Memory B cell (primary cell): ENCODE data around the gene PMS1.

Source experiments
- ATAC-seq: fragments of 150-1000 bp; cut with Tn5 transposase; 2 replicates; pipeline ENCODE4 v1.10.0; 2021; ENCODE audit warnings: low read depth, mild to moderate bottlenecking, moderate library complexity
- DNase-seq, 2 donors: peaks; one replicate each; pipeline ENCODE4 v3.0.0; 2022; ENCODE audit warnings: low spot score in 2 of 2
- H3K27ac Mint-ChIP-seq: one replicate; pipeline ENCODE4 v1.8.0; 2022; ENCODE audit warnings: mild to moderate bottlenecking, moderate library complexity, mixed read lengths
- H3K27me3 Mint-ChIP-seq: one replicate; pipeline ENCODE4 v1.8.0; 2022; ENCODE audit warnings: mixed read lengths
- H3K36me3 Mint-ChIP-seq: one replicate; pipeline ENCODE4 v1.8.0; 2022; ENCODE audit warnings: mild to moderate bottlenecking, mixed read lengths
- H3K4me1 Mint-ChIP-seq: one replicate; pipeline ENCODE4 v1.8.0; 2022; ENCODE audit warnings: mixed read lengths
- H3K4me3 Mint-ChIP-seq: one replicate; pipeline ENCODE4 v1.8.0; 2022; ENCODE audit warnings: mild to moderate bottlenecking, moderate library complexity, mixed read lengths
- H3K9me3 Mint-ChIP-seq: one replicate; pipeline ENCODE4 v1.8.0; 2022; ENCODE audit warnings: mixed read lengths

The PMS1 gene

GRCh38 chr2:189794310-189794709 lies 10.1 kb downstream of the PMS1 start:
- Mint-ChIP-seq H3K4me3 (no peak overlapping the region), H3K36me3 (peaks cover 21% of the 10 kb centered on the region), H3K27me3 (no peaks in the 10 kb centered on the region), H3K4me1 (peaks cover 2% of the 10 kb centered on the region), H3K27ac (no peak overlapping the region), H3K9me3 (no peaks in the 10 kb centered on the region)
- no peak for ATAC-seq
- DNase-seq, result no peak

DNA sequence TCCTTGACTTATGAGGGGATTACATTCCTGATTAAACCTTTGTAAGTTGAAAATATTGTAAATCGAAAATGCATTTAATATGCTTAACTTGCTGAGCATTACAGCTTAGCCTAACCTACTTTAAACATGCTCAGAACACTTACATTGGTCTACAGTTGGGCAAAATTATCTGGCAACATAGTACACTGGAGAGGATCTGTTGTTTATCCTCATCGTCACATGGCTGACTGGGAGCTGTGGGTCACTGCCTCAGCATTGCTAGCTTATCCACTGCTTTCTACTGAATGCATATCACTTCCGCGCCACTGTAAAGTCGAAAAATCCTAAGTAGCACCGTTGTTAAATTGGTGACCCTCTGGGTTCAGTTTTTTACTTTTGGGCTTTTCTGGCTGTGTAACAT lies 13.7 kb downstream of the PMS1 start:
- Mint-ChIP-seq H3K27ac (no peak overlapping the region), H3K4me3 (no peak overlapping the region), H3K27me3 (no peaks in the 10 kb centered on the region), H3K9me3 (no peaks in the 10 kb centered on the region), H3K4me1 (peaks cover 2% of the 10 kb centered on the region), H3K36me3 (peaks cover 23% of the 10 kb centered on the region)
- no peak for DNase-seq
- no peak for ATAC-seq

DNA sequence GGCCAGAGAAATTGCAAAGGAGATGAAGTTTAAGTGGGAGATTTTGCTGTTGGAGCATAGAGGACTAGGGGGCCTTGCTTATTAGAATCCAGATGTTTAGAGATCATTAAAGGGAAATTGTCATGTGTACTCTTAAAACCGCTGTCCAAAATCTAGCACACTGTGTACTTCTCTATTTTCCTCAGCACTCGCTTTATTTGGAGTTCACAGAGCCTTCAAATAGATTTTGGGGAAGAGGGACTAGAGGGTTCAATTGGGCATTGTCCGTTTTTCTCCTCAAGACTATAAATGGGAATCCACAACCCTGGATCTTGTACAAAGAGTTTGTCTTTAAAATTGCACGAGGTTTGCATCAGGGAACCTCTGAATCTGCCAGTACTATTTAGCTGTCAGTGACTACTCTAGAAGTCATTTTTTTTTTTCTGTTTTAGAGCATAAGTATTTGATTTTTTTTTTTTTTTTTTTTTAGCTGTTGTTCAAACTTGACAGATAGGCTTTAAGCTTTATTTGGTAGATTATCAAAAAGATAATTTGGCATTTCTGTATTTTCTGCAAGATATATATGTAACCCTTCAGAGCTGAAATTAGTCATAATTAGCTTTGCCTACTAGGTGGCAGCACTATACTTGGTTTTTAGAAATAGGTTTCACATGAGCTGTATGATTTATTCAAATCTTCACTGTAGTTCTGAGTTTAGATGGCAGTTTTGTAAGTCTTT lies 14.2 kb downstream of the PMS1 start:
- Mint-ChIP-seq H3K9me3 (no peaks in the 10 kb centered on the region), H3K27me3 (no peaks in the 10 kb centered on the region), H3K36me3 (peaks cover 21% of the 10 kb centered on the region), H3K27ac (no peak overlapping the region), H3K4me3 (no peak overlapping the region), H3K4me1 (peaks cover 2% of the 10 kb centered on the region)
- DNase-seq (no peak), ATAC-seq (peak; percentile 54)

DNA sequence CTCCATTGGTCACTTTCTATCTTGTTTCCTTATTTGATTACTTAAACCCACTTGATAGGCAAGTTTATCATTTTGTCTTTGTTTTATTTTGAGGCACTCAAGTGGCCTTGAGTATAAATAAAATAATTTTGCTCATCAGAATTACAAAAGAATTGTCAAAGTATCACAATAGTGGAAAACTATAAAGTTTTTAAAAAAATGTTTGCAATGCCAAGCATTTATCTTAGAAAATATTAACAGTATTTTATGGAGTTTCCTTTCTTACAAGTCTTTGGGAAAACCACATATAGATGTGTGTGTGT lies 14.7 kb downstream of the PMS1 start:
- no peaks in the 10 kb centered on the region for H3K27me3 Mint-ChIP-seq
- H3K27ac Mint-ChIP-seq, result no peak overlapping the region
- DNase-seq (no peak), ATAC-seq (no peak)
- H3K4me1 Mint-ChIP-seq, result peaks cover 2% of the 10 kb centered on the region
- no peak overlapping the region for H3K4me3 Mint-ChIP-seq
- H3K36me3 Mint-ChIP-seq, result peaks cover 23% of the 10 kb centered on the region
- H3K9me3 Mint-ChIP-seq, result no peaks in the 10 kb centered on the region

- Mint-ChIP-seq H3K36me3 (peaks cover 20% of the 10 kb centered on the region), H3K27ac (no peak overlapping the region), H3K27me3 (no peaks in the 10 kb centered on the region), H3K4me3 (no peak overlapping the region), H3K9me3 (no peaks in the 10 kb centered on the region), H3K4me1 (peaks cover 2% of the 10 kb centered on the region)
- no peak for ATAC-seq
- no peak for DNase-seq
Observed at GRCh38 chr2:189799531-189799930, 15.3 kb downstream of the PMS1 start.

DNA sequence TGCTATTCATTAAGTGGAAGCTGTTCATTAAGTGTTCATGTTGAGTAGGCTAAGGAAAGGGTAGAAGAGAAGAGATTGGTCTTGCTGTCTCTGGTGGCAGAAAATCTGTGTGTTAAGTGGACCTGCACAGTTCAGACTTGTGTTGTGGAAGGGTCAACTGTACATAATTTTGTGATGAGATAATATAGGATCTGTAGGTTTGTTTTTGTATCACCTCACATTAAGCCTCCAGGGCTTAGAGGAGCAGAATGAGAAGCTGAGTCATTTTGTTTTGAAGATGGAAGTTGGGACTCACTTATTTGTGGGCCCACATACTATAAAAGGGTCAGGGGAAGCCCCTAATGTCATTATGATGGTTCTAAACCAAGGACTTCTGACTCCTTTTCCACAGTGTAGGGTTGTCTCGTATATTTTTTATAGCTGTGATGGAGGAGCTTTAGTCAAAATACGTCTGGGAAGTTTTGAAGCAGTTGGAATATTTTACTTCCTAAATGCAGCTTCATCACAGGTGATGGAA lies 18.2 kb downstream of the PMS1 start:
- Mint-ChIP-seq H3K27me3 (no peaks in the 10 kb centered on the region), H3K36me3 (peaks cover 17% of the 10 kb centered on the region), H3K27ac (no peak overlapping the region), H3K4me1 (peaks cover 2% of the 10 kb centered on the region), H3K9me3 (no peaks in the 10 kb centered on the region), H3K4me3 (no peak overlapping the region)
- ATAC-seq (no peak), DNase-seq (no peak)

DNA sequence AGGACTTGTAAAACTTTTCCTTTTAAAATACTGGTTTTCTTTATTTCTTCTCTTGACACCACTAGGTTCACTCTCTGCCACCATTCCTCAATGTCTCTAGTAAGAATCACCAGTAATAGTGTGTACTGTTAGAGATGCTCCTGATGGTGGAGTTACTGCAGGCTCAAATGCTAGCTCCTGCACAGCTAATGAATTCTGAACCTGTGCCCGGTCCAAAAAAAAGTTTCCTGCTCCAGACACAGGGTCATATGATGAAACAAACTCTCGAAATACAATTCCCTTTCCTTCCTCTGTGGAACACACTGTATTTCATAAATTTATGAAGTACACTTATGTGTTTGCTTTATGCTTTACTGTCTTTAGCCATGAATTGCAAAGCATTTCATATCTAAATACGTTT lies 19.2 kb downstream of the PMS1 start:
- Mint-ChIP-seq H3K36me3 (peaks cover 15% of the 10 kb centered on the region), H3K9me3 (no peaks in the 10 kb centered on the region), H3K4me1 (peaks cover 2% of the 10 kb centered on the region), H3K4me3 (no peak overlapping the region), H3K27me3 (no peaks in the 10 kb centered on the region), H3K27ac (no peak overlapping the region)
- ATAC-seq (no peak), DNase-seq (no peak)

DNA sequence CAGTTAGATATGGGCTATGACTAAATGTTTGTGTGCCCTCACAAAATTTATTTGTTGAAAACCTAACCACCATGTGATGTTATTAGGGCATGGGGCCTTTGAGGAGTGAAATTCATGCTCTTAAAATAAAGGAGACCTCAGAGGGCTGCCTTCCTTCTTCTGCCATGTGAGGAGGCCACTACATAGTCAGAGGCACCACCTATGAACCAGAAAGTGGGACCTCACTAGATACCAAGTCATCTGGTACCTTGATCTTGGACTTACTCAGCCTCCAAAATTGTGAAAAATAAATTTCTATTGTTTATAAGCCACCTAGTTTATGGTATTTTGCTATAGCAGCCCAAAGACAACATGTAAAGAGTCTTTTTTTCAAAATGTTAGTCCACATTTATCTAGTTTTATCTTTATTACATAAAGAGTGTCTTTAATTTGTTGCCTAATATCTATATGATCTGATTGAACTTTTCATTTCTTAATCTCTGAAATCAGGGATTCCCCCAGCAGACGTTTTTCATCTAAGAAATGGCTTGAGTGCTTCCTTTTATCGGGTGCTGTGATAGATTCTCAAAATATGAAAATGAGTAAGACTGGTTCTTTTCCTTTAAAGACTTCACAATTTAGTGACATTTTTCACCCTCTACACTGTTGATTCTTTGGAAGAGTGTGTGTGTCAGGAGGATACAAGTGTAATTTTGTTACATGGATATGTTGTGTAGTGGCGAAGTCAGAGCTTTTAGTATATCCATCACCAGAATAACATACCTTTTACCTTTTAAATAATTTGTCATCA lies 34.2 kb downstream of the PMS1 start:
- Mint-ChIP-seq H3K27me3 (no peaks in the 10 kb centered on the region), H3K36me3 (peaks cover 31% of the 10 kb centered on the region), H3K27ac (no peak overlapping the region), H3K9me3 (no peaks in the 10 kb centered on the region), H3K4me1 (no peaks in the 10 kb centered on the region), H3K4me3 (no peak overlapping the region)
- DNase-seq (no peak), ATAC-seq (no peak)

DNA sequence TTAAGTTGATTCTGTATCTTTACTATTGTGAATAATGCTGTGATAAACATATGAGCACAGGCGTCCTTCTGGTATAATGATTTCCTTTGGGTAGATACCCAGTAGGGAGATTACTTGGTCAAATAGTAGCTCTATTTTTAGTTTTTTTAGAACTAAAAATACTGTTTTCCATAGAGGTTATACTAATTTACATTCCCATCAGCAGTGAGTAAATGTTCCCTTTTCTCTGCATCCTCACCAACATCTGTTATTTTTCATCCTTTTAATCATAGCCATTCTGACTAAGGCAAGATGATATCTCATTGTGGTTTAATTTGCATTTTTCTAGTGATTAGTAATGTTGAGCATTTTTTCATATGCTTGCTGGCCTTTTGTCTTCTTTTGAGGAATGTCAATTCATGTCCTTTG lies 35.1 kb downstream of the PMS1 start:
- DNase-seq (no peak), ATAC-seq (no peak)
- no peak overlapping the region for H3K4me3 Mint-ChIP-seq
- no peaks in the 10 kb centered on the region for H3K4me1 Mint-ChIP-seq
- no peaks in the 10 kb centered on the region for H3K9me3 Mint-ChIP-seq
- no peaks in the 10 kb centered on the region for H3K27me3 Mint-ChIP-seq
- no peak overlapping the region for H3K27ac Mint-ChIP-seq
- peaks cover 25% of the 10 kb centered on the region for H3K36me3 Mint-ChIP-seq

DNA sequence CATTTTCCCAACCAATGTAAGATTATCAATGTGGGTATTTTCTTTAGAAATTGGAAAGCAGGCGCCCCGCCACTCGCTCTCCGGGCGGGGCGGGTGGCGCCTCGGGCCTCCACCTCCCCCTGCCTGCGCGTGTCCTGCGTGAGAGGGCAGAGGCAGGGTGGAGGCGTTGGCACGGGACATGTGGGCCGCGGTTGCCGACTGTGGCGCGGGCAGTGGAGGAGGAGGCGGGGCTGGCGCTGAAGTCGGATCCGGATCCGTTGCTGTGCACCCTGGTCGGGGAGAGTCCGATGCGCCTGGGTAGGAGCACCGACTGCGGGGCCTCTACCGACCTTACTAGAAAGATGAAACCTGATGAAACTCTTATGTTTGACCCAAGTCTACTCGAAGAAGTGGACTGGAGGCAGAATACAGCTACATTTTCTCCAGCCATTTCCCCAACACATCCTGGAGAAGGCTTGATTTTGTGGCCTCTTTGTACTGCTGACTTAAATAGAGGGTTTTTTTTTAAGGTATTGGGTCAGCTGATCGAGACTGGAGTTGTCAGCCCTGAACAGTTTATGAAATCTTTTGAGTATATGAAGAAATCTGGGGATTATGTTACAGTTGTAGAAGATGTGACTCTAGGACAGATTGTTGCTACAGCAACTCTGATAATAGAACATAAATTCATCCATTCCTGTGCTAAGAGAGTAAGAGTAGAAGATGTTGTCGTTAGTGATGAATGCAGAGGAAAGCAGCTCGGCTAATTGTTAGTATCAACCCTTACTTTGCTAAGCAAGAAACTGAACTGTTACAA lies 37.9 kb downstream of the PMS1 start:
- Mint-ChIP-seq H3K36me3 (peaks cover 22% of the 10 kb centered on the region), H3K27me3 (no peaks in the 10 kb centered on the region), H3K4me3 (no peak overlapping the region), H3K9me3 (no peaks in the 10 kb centered on the region), H3K4me1 (peaks cover 4% of the 10 kb centered on the region), H3K27ac (no peak overlapping the region)
- ATAC-seq (no peak), DNase-seq (no peak)

DNA sequence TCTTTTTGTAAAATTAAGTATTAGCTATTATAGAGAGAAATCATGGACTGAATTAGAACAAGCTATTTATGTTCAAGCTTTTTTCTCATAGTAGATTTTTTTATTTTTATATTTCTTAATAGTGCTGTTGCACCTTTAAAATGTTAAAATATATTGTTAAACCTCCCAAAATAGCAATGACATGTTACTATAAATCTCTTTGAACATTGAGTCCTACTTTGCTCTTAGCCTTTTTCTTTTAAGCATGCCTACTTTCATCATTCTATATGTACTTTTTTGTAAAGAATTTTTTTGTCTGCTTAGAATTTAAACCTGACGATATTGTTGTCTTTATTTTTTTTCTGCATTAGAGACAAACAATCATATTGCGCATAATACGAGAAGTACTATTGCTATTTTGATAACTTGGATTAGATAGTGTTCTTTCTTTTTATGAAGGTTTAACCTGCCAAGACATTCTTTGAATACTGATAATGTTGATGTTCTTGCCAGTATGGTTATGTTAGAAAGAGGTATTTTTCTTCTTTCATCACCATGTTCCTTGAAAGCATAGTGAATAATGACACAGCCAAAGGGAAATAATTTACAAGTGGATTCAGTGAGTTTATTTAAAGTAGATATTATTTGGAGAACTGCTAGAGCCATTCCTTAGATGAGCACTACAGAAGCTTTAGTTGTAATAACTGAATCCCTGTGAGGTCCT lies 40.6 kb downstream of the PMS1 start:
- ATAC-seq, result no peak
- H3K36me3 Mint-ChIP-seq, result peaks cover 21% of the 10 kb centered on the region

GRCh38 chr2:189826039-189826438 lies 41.8 kb downstream of the PMS1 start:
- Mint-ChIP-seq H3K27me3 (no peaks in the 10 kb centered on the region), H3K36me3 (peaks cover 25% of the 10 kb centered on the region), H3K4me1 (peaks cover 4% of the 10 kb centered on the region), H3K4me3 (no peak overlapping the region), H3K27ac (no peak overlapping the region), H3K9me3 (no peaks in the 10 kb centered on the region)
- ATAC-seq, result no peak
- no peak for DNase-seq

More for the DNA sequence above, 40.6 kb downstream of the PMS1 start:
- H3K4me3 Mint-ChIP-seq, result no peak overlapping the region
- H3K4me1 Mint-ChIP-seq, result peaks cover 4% of the 10 kb centered on the region
- no peaks in the 10 kb centered on the region for H3K9me3 Mint-ChIP-seq
- no peak for DNase-seq
- no peak overlapping the region for H3K27ac Mint-ChIP-seq
- H3K27me3 Mint-ChIP-seq, result no peaks in the 10 kb centered on the region

DNA sequence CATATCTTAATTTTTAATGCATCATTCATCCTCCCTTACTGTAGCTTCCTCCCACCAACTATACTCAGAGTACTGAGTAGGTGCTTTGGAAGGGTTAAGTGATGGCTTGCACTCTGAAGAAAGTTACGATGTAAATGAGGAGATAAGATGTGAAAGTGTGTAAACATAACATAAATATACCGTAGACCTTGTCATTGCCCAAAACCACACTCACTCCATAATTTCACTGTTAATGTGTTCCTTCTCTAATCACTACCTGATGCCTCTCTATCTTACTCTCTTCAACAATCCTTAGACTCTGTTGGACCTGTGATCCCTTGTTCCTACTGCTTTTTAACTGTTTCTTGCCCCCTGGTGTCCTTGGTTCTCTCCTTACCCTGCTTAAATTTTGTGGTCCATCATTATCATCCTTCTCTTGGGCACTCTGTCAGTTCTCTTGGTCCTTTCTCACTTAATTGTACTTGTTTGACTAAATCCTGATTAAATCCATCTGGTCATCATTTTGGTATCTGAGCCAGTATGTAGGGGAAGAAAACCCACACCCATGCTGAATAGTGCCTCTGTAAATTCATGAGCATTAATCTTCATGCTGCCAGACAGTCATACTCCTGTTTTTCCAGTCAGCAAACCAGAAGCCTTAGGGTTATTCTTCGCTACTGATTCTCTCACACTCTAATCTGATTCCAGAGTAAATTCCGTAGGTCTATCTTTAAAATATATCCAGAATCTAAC lies 45.0 kb downstream of the PMS1 start:
- peaks cover 33% of the 10 kb centered on the region for H3K36me3 Mint-ChIP-seq
- no peak overlapping the region for H3K4me3 Mint-ChIP-seq
- H3K27me3 Mint-ChIP-seq, result no peaks in the 10 kb centered on the region
- H3K9me3 Mint-ChIP-seq, result no peaks in the 10 kb centered on the region
- DNase-seq, result no peak
- no peak for ATAC-seq
- peaks cover 8% of the 10 kb centered on the region for H3K4me1 Mint-ChIP-seq
- H3K27ac Mint-ChIP-seq, result no peak overlapping the region
